ENCODE results near the gene WDR36.

DNA sequence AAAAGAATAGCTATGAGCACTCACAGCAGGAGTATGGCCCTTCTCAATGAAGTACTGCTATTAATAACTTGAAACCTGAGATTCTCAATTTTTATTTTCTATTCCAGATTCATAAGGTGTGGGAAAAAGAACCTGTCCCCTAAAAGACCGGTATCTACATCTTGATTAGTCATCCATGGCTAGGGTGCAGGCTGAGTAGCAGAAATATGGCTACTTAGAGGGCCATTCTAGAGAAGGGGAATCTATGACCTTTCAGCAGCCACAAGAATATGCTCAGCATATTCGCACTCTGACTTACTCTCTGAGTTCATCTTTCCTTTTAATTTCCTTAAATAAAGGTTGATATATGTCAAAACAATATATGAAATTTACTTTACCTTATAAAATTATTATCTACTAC, 27.7 kb downstream of the WDR36 start:
- TF ChIP-seq POLR2A (IDR thresholded peaks at IDR 0.05): no peak
- TF ChIP-seq, protein P1, sequence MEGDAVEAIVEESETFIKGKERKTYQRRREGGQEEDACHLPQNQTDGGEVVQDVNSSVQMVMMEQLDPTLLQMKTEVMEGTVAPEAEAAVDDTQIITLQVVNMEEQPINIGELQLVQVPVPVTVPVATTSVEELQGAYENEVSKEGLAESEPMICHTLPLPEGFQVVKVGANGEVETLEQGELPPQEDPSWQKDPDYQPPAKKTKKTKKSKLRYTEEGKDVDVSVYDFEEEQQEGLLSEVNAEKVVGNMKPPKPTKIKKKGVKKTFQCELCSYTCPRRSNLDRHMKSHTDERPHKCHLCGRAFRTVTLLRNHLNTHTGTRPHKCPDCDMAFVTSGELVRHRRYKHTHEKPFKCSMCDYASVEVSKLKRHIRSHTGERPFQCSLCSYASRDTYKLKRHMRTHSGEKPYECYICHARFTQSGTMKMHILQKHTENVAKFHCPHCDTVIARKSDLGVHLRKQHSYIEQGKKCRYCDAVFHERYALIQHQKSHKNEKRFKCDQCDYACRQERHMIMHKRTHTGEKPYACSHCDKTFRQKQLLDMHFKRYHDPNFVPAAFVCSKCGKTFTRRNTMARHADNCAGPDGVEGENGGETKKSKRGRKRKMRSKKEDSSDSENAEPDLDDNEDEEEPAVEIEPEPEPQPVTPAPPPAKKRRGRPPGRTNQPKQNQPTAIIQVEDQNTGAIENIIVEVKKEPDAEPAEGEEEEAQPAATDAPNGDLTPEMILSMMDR (IDR thresholded peaks at IDR 0.05 in 4 of 5, conservative IDR thresholded peaks at IDR 0.05 in 1 of 5): no peak
